GM12878 (cell line): Measurements from ENCODE around the gene RNF34. TPM values are rescaled to one million over a fixed set of nuclear protein-coding genes. Genes with fewer than 3 reads are reported as not detected.

Source experiments
- ATAC-seq: fragments of 200-7000 bp; cut with Tn5 transposase; 3 replicates; pipeline ENCODE4 v1.9.1; 2020; ENCODE audit warnings: mild to moderate bottlenecking, moderate library complexity
- BruUV-seq: library from RNA; stranded (reverse); fragments of 400-500 nt; replicated peaks from 2 replicates; lab custom pipeline; 2021; lab: Mats Ljungman, UMichigan
- CTCF ChIA-PET: fragments of 300-600 bp; sonication (Branson Sonifier 250); formaldehyde crosslinking; extraction: SDS; loops from one replicate; lab custom pipeline; 2021; ENCODE audit warnings: inconsistent platforms; lab: Yijun Ruan, JAX
- POLR2A ChIA-PET: fragments of 350-600 bp; formaldehyde crosslinking; extraction: SDS; loops from one replicate; lab custom pipeline; 2021; ENCODE audit warnings: inconsistent platforms; lab: Charles Lee
- RAD21 ChIA-PET: fragments of 300-600 bp; sonication (Branson Sonifier 250); formaldehyde crosslinking; loops from one replicate; lab custom pipeline; 2023; ENCODE audit warnings: antibody characterized with exemption; ENCODE audit not compliant: unreplicated experiment; lab: Charles Lee
- SMC1A ChIA-PET: fragments of 300-600 bp; sonication (Branson Sonifier 250); formaldehyde crosslinking; loops from one replicate; lab custom pipeline; 2023; ENCODE audit not compliant: unreplicated experiment, uncharacterized antibody; lab: Charles Lee
- DNase-seq: peaks from one replicate; pipeline ENCODE4 v3.0.0-alpha.2; 2011; ENCODE audit warnings: low read depth, low spot score
- FAIRE-seq: peaks from 3 replicates; lab custom pipeline; 2011; peaks lifted over from hg19 to GRCh38; lab: Jason Lieb, UNC
- H2AFZ ChIP-seq: 2 replicates; pipeline ENCODE4 v1.6.0; 2011; ENCODE audit warnings: low read depth, low read length, control low read depth; ENCODE audit not compliant: control insufficient read depth
- H3K27ac ChIP-seq: 2 replicates; pipeline ENCODE4 v1.5.1; 2011; ENCODE audit warnings: control low read depth; ENCODE audit not compliant: control insufficient read depth, insufficient read depth
- H3K27me3 ChIP-seq, 2 experiments: replicated peaks in 1 of 2; 2 replicates each; pipeline versions ENCODE4 v1.6.0 to v1.6.1; 2011; ENCODE audit warnings: low read length in 1 of 2; ENCODE audit not compliant: control insufficient read depth in 2 of 2, insufficient read depth in 2 of 2
- H3K36me3 ChIP-seq, 2 experiments: 2 replicates each; pipeline ENCODE4 v1.5.1; 2011; ENCODE audit warnings: low read length in 1 of 2; ENCODE audit not compliant: control insufficient read depth in 2 of 2, insufficient read depth in 2 of 2
- H3K4me1 ChIP-seq: 2 replicates; pipeline ENCODE4 v1.6.1; 2011; ENCODE audit warnings: mild to moderate bottlenecking, low read length, moderate library complexity, mixed read lengths; ENCODE audit not compliant: control insufficient read depth, insufficient read depth
- H3K4me2 ChIP-seq: 2 replicates; pipeline ENCODE4 v1.6.0; 2011; ENCODE audit warnings: control low read depth; ENCODE audit not compliant: control insufficient read depth, insufficient read depth
- H3K4me3 ChIP-seq: fragments of 200-600 bp; sonication (generic); 2 replicates; pipeline ENCODE4 v1.5.1; 2016
- H3K79me2 ChIP-seq: 2 replicates; pipeline ENCODE4 v1.6.0; 2011; ENCODE audit warnings: low read length; ENCODE audit not compliant: control insufficient read depth, insufficient read depth
- H3K9ac ChIP-seq: 2 replicates; pipeline ENCODE4 v1.8.0; 2011; ENCODE audit warnings: low read length, control low read depth, mixed read lengths; ENCODE audit not compliant: control insufficient read depth, insufficient read depth
- H3K9me3 ChIP-seq: replicated peaks from 3 replicates; pipeline ENCODE4 v1.5.1; 2011; ENCODE audit warnings: mild to moderate bottlenecking, low read length; ENCODE audit not compliant: control insufficient read depth, insufficient read depth
- H4K20me1 ChIP-seq: 2 replicates; pipeline ENCODE4 v1.6.0; 2011; ENCODE audit not compliant: control insufficient read depth, insufficient read depth
- DPF2 ChIP-seq: fragments of 450-650 bp; IDR thresholded peaks from 2 replicates; pipeline ENCODE4 v1.6.1; 2017; ENCODE audit warnings: mild to moderate bottlenecking
- EZH2 ChIP-seq: IDR thresholded peaks from 2 replicates; pipeline ENCODE4 v1.6.1; 2012; ENCODE audit warnings: low read depth, mild to moderate bottlenecking, control low read depth, inconsistent platforms, low read length, borderline replicate concordance; ENCODE audit not compliant: control insufficient read depth
- HCFC1 ChIP-seq: fragments of 150-350 bp; IDR thresholded peaks from 2 replicates; pipeline ENCODE4 v1.6.1; 2014; ENCODE audit warnings: low read length
- HDAC2 ChIP-seq: fragments of 200-600 bp; sonication (generic); IDR thresholded peaks from 2 replicates; pipeline ENCODE4 v1.6.1; 2017
- HDAC6 ChIP-seq: fragments of 200-600 bp; sonication (generic); IDR thresholded peaks from one replicate; pipeline ENCODE4 v1.8.0; 2017; ENCODE audit warnings: antibody characterized with exemption; ENCODE audit not compliant: unreplicated experiment
- NFIC ChIP-seq: IDR thresholded peaks from 2 replicates; pipeline ENCODE4 v1.6.1; 2012; ENCODE audit warnings: low read depth, mild to moderate bottlenecking, inconsistent platforms, low read length, moderate library complexity
- NFXL1 ChIP-seq: fragments of 450-650 bp; IDR thresholded peaks from 2 replicates; pipeline ENCODE4 v1.6.1; 2017; ENCODE audit warnings: antibody characterized with exemption, mild to moderate bottlenecking, borderline replicate concordance
- SUPT20H ChIP-seq: IDR thresholded peaks from 2 replicates; pipeline ENCODE4 v1.6.1; 2011; ENCODE audit warnings: low read depth, mild to moderate bottlenecking, low read length, moderate library complexity, borderline replicate concordance; ENCODE audit not compliant: control insufficient read depth
- TCF12 ChIP-seq: IDR thresholded peaks from 2 replicates; pipeline ENCODE4 v1.6.1; 2011; ENCODE audit warnings: low read depth, mild to moderate bottlenecking, low read length
- WRNIP1 ChIP-seq: IDR thresholded peaks from 2 replicates; pipeline ENCODE4 v1.6.1; 2011; ENCODE audit warnings: low read depth, low read length, improper control_type of control experiment, borderline replicate concordance
- YBX1 ChIP-seq: fragments of 450-650 bp; IDR thresholded peaks from 2 replicates; pipeline ENCODE4 v1.6.1; 2016; ENCODE audit warnings: antibody characterized with exemption
- WGBS: methylation state at CpG from one replicate; pipeline ENCODE4 v1.1.6; 2016; ENCODE audit warnings: low lambda C conversion rate; ENCODE audit not compliant: insufficient replicate concordance, insufficient coverage; ENCODE audit errors: missing lambda C conversion rate; 5-methylcytosine and 5-hydroxymethylcytosine counted together
- in situ Hi-C: fragments of 300-500 bp; cut with MboI; formaldehyde crosslinking; loops from 9 replicates; pipeline ENCODE4 v1.14.3; 2018; ENCODE audit warnings: mixed read lengths
- intact Hi-C: fragments of 100-400 bp; cut with micrococcal nuclease; formaldehyde crosslinking; loops from one replicate; pipeline ENCODE4 v1.14.2; 2022; ENCODE audit not compliant: unreplicated experiment
- polyA plus RNA-seq, 11 experiments: library from polyadenylated mRNA; depleted of rRNA in 4 of 11; unstranded in 6 of 11; stranded (reverse) in 5 of 11; fragments of >200 nt; fragmentation: Nextera tagmentation in 4 of 11; fragmentation: Illumina TruSeq in 1 of 11; extraction: Ambion mirVana in 4 of 11; extraction: Trizol in 1 of 11; gene quantifications; 1 replicate in 1 of 11; 2 replicates in 10 of 11; pipeline versions ENCODE4 v1.2.1 to v1.2.3, GENCODE V29; 2011 to 2016; ENCODE audit warnings: inconsistent platforms in 2 of 11, missing spikeins in 2 of 11, low read depth in 1 of 11
- total RNA-seq, 4 experiments: library from RNA; depleted of rRNA in 3 of 4; stranded (reverse); fragments of >200 nt in 3 of 4; fragmentation: Illumina TruSeq in 1 of 4; extraction: Trizol in 1 of 4; gene quantifications; 2 replicates each; pipeline versions ENCODE4 v1.2.1 to v1.2.3, GENCODE V29; 2013 to 2021
- TF ChIP-seq, protein P1 (sequence below): fragments of 450-650 bp; IDR thresholded peaks from 2 replicates; pipeline ENCODE4 v1.6.1; 2017; ENCODE audit warnings: mild to moderate bottlenecking, low read depth, inconsistent platforms; ENCODE audit not compliant: poor library complexity, severe bottlenecking

RNF34 gene
- total and polyA plus RNA-seq, 10 of the 15 experiments (the other 5 are each of a cell fraction or from before 2014, with no cell fraction given): 63.6 to 199 (median 115) TPM

- Histone ChIP-seq H3K4me2 (no peak overlapping the region), H3K9me3 (no peaks in the 10 kb centered on the region), H3K79me2 (peaks cover 34% of the 10 kb centered on the region), H3K4me1 (peaks cover 10% of the 10 kb centered on the region), H3K27me3 (no peaks in the 10 kb centered on the region), H3K4me3 (no peak overlapping the region), H4K20me1 (peaks cover 6% of the 10 kb centered on the region), H3K9ac (no peak overlapping the region), H3K27ac (no peak overlapping the region), H3K36me3 (peaks cover 21 to 32% of the 10 kb centered on the region in 2 experiments), H2AFZ (no peak overlapping the region)
- BruUV-seq: no TSS peak
- CTCF ChIA-PET: no interaction called here
- FAIRE-seq (no peak), DNase-seq (no peak), ATAC-seq (no peak)
- SMC1A ChIA-PET: no interaction called here
- POLR2A ChIA-PET: interaction anchor here (1.1 kb wide), 1 partner anchor 184 kb away, joined by 3 read pairs; no protein-coding TSS in a partner anchor
- RAD21 ChIA-PET: no interaction called here
- intact Hi-C loops (no loop called here), in situ Hi-C loops (no loop called here)
- TF ChIP-seq HDAC2 (no peak), NFIC (no peak), EZH2 (no peak), DPF2 (no peak), SUPT20H (no peak), NFXL1 (no peak), TCF12 (no peak), HCFC1 (no peak), WRNIP1 (no peak), HDAC6 (no peak), YBX1 (no peak)
- TF ChIP-seq, protein P1, sequence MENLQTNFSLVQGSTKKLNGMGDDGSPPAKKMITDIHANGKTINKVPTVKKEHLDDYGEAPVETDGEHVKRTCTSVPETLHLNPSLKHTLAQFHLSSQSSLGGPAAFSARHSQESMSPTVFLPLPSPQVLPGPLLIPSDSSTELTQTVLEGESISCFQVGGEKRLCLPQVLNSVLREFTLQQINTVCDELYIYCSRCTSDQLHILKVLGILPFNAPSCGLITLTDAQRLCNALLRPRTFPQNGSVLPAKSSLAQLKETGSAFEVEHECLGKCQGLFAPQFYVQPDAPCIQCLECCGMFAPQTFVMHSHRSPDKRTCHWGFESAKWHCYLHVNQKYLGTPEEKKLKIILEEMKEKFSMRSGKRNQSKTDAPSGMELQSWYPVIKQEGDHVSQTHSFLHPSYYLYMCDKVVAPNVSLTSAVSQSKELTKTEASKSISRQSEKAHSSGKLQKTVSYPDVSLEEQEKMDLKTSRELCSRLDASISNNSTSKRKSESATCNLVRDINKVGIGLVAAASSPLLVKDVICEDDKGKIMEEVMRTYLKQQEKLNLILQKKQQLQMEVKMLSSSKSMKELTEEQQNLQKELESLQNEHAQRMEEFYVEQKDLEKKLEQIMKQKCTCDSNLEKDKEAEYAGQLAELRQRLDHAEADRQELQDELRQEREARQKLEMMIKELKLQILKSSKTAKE: no peak
- WGBS: 97% methylated on average over 39 of the region's 39 CpGs
These were observed 53.1 kb downstream of the RNF34 start for GRCh38 chr12:121452985-121453360.
